Natural killer cell (primary cell): Measurements from ENCODE around the gene PEAK1. TPM values are rescaled to one million over a fixed set of nuclear protein-coding genes. Genes with fewer than 3 reads are reported as not detected.

Experiments used
- ATAC-seq, 3 donors: fragments of 150-1000 bp in 2 of 3; fragments of 200-7000 bp in 1 of 3; cut with Tn5 transposase; 1 replicate in 1 of 3; 2 replicates in 2 of 3; pipeline ENCODE4 v1.10.0; 2021; ENCODE audit warnings: mild to moderate bottlenecking in 2 of 3, moderate library complexity in 2 of 3
- DNase-seq, 2 donors: peaks; one replicate each; pipeline versions ENCODE4 v3.0.0 to v3.0.0-alpha.2; 2013 to 2021; ENCODE audit warnings: mixed read lengths in 1 of 2
- H3K27ac ChIP-seq: one replicate; pipeline ENCODE4 v1.5.1; 2013; ENCODE audit warnings: mild to moderate bottlenecking, low read length
- H3K27me3 ChIP-seq: one replicate; pipeline ENCODE4 v1.6.1; 2013; ENCODE audit warnings: low read length; ENCODE audit not compliant: control insufficient read depth, insufficient read depth
- H3K36me3 ChIP-seq: one replicate; pipeline ENCODE4 v1.6.1; 2013; ENCODE audit warnings: low read length; ENCODE audit not compliant: control insufficient read depth, insufficient read depth
- H3K4me1 ChIP-seq: one replicate; pipeline ENCODE4 v1.6.1; 2013; ENCODE audit warnings: low read length; ENCODE audit not compliant: control insufficient read depth, insufficient read depth
- H3K4me3 ChIP-seq: one replicate; pipeline ENCODE4 v1.5.1; 2013; ENCODE audit warnings: low read length
- H3K9me3 ChIP-seq: one replicate; pipeline ENCODE4 v1.6.1; 2013; ENCODE audit warnings: low read length; ENCODE audit not compliant: control insufficient read depth, insufficient read depth
- H3K27ac Mint-ChIP-seq, 2 donors: one replicate each; pipeline ENCODE4 v1.8.0; 2022; ENCODE audit warnings: mild to moderate bottlenecking in 2 of 2, mixed read lengths in 2 of 2, moderate library complexity in 1 of 2
- H3K27me3 Mint-ChIP-seq, 2 donors: one replicate each; pipeline ENCODE4 v1.8.0; 2022; ENCODE audit warnings: low read depth in 2 of 2, mixed read lengths in 2 of 2
- H3K36me3 Mint-ChIP-seq: one replicate; pipeline ENCODE4 v1.8.0; 2022; ENCODE audit warnings: mixed read lengths
- H3K4me1 Mint-ChIP-seq, 2 donors: one replicate each; pipeline ENCODE4 v1.8.0; 2022; ENCODE audit warnings: mixed read lengths in 2 of 2
- H3K4me3 Mint-ChIP-seq: one replicate; pipeline ENCODE4 v1.8.0; 2022; ENCODE audit warnings: mild to moderate bottlenecking, moderate library complexity, mixed read lengths
- H3K9me3 Mint-ChIP-seq, 2 donors: one replicate each; pipeline ENCODE4 v1.8.0; 2022; ENCODE audit warnings: mixed read lengths in 2 of 2
- CTCF ChIP-seq: fragments of 200-600 bp; IDR thresholded peaks from one replicate; pipeline ENCODE4 v1.8.0; 2022; ENCODE audit warnings: antibody characterized with exemption
- WGBS: methylation state at CpG from one replicate; pipeline ENCODE4 v1.1.7; 2013; ENCODE audit warnings: missing lambda C conversion rate; ENCODE audit not compliant: insufficient coverage; 5-methylcytosine and 5-hydroxymethylcytosine counted together
- intact Hi-C: fragments of 100-400 bp; cut with micrococcal nuclease; formaldehyde crosslinking; loops from one replicate; pipeline ENCODE4 v1.14.2; 2022
- total RNA-seq, 4 donors: library from RNA; stranded (reverse); fragments of 120-200 nt in 1 of 4; gene quantifications; one replicate each; pipeline versions ENCODE4 v1.2.3 to v1.2.4, GENCODE V29; 2013 to 2022

PEAK1 gene
- total RNA-seq, 3 donors from 2014 or later (not counting 1 experiment from before 2014, with no cell fraction given), result 59.3 to 73.9 (median 69.1) TPM

- no peaks in the 10 kb centered on the region for H3K36me3 ChIP-seq
- H3K27me3 ChIP-seq, result no peaks in the 10 kb centered on the region
- intact Hi-C loops, result no loop called here
- Mint-ChIP-seq H3K36me3 (peaks cover 4% of the 10 kb centered on the region), H3K4me3 (no peak overlapping the region), H3K27ac (peak overlapping the region; percentile 6 to 46), H3K9me3 (no peaks in the 10 kb centered on the region), H3K4me1 (peaks cover 27 to 47% of the 10 kb centered on the region in 2 donors), H3K27me3 (no peaks in the 10 kb centered on the region)
- no peak overlapping the region for H3K4me3 ChIP-seq
- TF ChIP-seq CTCF, result no peak
- ATAC-seq (peak in 2 of 3 donors; percentile 29 to 54), DNase-seq (no peak)
- 82% methylated on average over 3 of the region's 3 CpGs for WGBS
- H3K4me1 ChIP-seq, result peaks cover 2% of the 10 kb centered on the region
- no peaks in the 10 kb centered on the region for H3K9me3 ChIP-seq
- H3K27ac ChIP-seq, result no peak overlapping the region
Measured at GRCh38 chr15:77126529-77127326, 293.2 kb downstream of the PEAK1 start.

GRCh38 chr15:77123854-77124253 is 296.1 kb downstream of the PEAK1 start:
- Histone ChIP-seq H3K27ac (no peak overlapping the region), H3K4me3 (no peak overlapping the region), H3K9me3 (no peaks in the 10 kb centered on the region), H3K27me3 (no peaks in the 10 kb centered on the region), H3K36me3 (no peaks in the 10 kb centered on the region), H3K4me1 (peaks cover 4% of the 10 kb centered on the region)
- Mint-ChIP-seq H3K9me3 (no peaks in the 10 kb centered on the region), H3K27me3 (no peaks in the 10 kb centered on the region), H3K4me3 (no peak overlapping the region), H3K36me3 (peaks cover 4% of the 10 kb centered on the region), H3K27ac (peak overlapping the region in 1 of 2 donors; percentile 9), H3K4me1 (peaks cover 32 to 58% of the 10 kb centered on the region in 2 donors)
- TF ChIP-seq CTCF, result no peak
- ATAC-seq, result no peak
- intact Hi-C loops, result loop anchor here (5.0 kb wide), 1 partner anchor 38 kb away; no protein-coding TSS in a partner anchor
- 81% methylated on average over 1 of the region's 1 CpG for WGBS
- DNase-seq, result no peak

- no peak for DNase-seq
- TF ChIP-seq CTCF, result no peak
Measured at GRCh38 chr15:77122576-77122975, 297.3 kb downstream of the PEAK1 start.

More at GRCh38 chr15:77122576-77122975, 297.3 kb downstream of the PEAK1 start:
- no peaks in the 10 kb centered on the region for H3K9me3 ChIP-seq
- 40% methylated on average over 1 of the region's 2 CpGs for WGBS
- Mint-ChIP-seq H3K27ac (peak overlapping the region in 1 of 2 donors; percentile 9), H3K4me1 (peaks cover 28 to 50% of the 10 kb centered on the region in 2 donors), H3K36me3 (peaks cover 4% of the 10 kb centered on the region), H3K9me3 (no peaks in the 10 kb centered on the region), H3K4me3 (no peak overlapping the region), H3K27me3 (no peaks in the 10 kb centered on the region)
- H3K27me3 ChIP-seq, result no peaks in the 10 kb centered on the region
- intact Hi-C loops, result loop anchor here (5.0 kb wide), 1 partner anchor 40 kb away; no protein-coding TSS in a partner anchor
- no peak overlapping the region for H3K27ac ChIP-seq
- no peak for ATAC-seq
- peaks cover 4% of the 10 kb centered on the region for H3K4me1 ChIP-seq
- no peaks in the 10 kb centered on the region for H3K36me3 ChIP-seq
- no peak overlapping the region for H3K4me3 ChIP-seq
